ENCODE data around the gene CCDC107.

The CCDC107 gene

DNA sequence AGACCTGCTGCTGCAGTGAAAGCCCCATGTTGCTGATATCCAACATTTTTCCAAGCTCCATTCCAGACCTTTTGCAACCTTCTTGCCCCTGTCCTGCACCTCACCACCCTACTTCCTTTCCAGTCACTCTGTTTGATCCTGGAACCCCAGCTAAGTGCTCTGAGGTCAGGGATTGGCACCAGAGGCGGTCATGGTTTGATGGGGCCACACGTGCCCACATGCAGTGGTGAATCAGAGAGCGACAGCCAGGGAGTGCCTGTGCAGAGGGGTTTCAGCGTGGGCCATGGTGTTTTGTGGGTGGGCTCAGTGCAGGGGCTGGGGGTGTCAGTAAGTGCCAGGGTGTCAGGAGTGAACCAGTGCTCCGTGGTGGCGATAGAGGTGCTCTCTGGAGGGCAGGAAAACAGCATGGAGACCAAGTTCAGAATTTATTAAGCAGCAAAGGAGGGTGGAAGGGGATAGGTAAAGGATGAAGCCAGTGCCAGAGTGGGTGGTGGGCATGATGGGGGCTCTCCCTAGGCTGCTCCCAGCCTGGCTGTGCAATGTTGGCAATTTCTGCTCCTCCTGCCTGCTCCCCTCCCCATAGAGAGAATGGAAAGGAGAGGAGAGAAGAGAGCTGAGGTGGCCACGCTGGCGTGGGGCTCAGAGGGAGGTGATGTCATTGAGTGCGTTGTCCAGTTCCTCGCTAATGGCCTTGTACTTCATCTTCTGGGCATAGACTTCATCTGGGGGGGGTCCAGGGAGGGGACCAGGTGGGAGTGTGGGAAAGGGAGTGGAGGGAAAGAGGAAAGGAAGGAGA, 24.6 kb downstream of the CCDC107 start:
- H3K9ac ChIP-seq, result no peak overlapping the region
- no peaks in the 10 kb centered on the region for H3K9me3 ChIP-seq
- no peak for TF ChIP-seq Cebpa-rat (IDR thresholded peaks at IDR 0.05)
- H3K27me3 ChIP-seq, result no peaks in the 10 kb centered on the region
- peaks cover 43% of the 10 kb centered on the region for H3K36me3 ChIP-seq
- no peak overlapping the region for H3K4me3 ChIP-seq
- H3K4me1 ChIP-seq, result peaks cover 15% of the 10 kb centered on the region
- H4K20me1 ChIP-seq, result no peaks in the 10 kb centered on the region
- H3K4me2 ChIP-seq, result no peak overlapping the region
- H3K27ac ChIP-seq, result no peak overlapping the region

DNA sequence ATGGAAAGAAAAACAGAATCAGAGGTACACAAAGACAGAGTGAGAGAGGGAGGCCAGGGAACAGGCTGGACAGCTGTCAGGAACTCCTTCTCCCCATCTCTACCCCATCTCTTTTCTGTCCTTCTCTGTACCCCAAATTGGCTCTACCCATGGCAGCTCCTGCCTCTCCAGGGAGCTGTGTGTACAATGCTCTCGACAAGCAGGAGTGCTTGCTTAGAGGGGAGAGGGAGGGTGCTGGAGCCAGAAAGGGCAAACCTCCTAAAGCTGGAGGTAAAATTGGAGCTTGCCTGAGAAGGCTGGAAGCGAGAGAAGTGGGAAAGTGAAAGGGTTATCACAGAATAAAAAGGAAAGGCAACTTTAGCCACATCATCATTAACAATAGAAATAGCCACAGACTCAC, 25.2 kb downstream of the CCDC107 start:
- no peaks in the 10 kb centered on the region for H3K27me3 ChIP-seq
- H3K27ac ChIP-seq, result no peak overlapping the region
- no peak overlapping the region for H3K4me2 ChIP-seq
- no peak overlapping the region for H3K9ac ChIP-seq
- H4K20me1 ChIP-seq, result no peaks in the 10 kb centered on the region
- peaks cover 43% of the 10 kb centered on the region for H3K36me3 ChIP-seq
- no peak overlapping the region for H3K4me3 ChIP-seq
- peaks cover 21% of the 10 kb centered on the region for H3K4me1 ChIP-seq
- no peak for TF ChIP-seq Cebpa-rat (IDR thresholded peaks at IDR 0.05)
- H3K9me3 ChIP-seq, result no peaks in the 10 kb centered on the region

DNA sequence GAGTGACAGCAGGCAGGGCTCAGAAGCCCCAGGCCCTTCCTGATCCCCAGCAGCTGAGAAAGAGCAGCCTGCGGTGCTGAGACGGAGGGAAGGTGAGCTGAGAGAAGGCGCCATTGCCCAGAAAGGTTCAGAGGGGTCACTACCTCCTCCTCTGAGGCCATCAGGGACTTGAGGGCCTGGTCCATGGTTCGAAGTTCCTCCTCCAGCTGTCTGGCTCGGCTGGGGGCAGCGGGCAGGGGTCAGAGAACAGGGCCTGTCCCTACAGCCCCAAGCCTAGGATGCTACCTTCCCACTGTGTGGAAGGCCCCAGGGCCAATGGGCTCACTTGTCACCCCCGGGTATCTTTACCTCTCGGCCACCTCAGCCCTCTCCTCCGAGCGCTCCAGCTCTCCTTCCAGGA, 26.8 kb downstream of the CCDC107 start:
- Histone ChIP-seq H3K9ac (no peak overlapping the region), H3K4me3 (no peak overlapping the region), H3K9me3 (no peaks in the 10 kb centered on the region), H3K27ac (no peak overlapping the region), H3K36me3 (peaks cover 43% of the 10 kb centered on the region), H3K4me1 (peaks cover 37% of the 10 kb centered on the region), H4K20me1 (no peaks in the 10 kb centered on the region), H3K4me2 (no peak overlapping the region), H3K27me3 (no peaks in the 10 kb centered on the region)
- TF ChIP-seq Cebpa-rat (IDR thresholded peaks at IDR 0.05), result no peak

DNA sequence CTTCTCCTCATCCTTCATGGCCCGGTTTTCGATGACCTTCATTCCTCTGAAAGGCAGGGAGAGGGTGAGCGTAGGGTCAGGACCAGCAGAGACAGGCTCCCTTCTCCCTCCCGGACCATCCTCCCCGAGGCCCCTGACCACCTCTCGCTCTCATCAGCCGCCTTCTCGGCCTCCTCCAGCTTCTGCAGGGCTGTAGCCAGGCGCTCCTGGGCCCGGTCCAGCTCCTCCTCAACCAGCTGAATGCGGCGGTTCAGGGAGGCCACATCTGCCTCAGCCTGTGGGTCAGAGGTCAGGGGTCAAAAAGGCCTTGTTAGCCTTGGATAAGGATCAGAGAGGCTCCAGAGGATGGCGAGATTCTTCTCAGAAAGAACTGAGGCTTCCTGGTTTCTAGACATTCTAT, 27.4 kb downstream of the CCDC107 start:
- H3K36me3 ChIP-seq, result peaks cover 43% of the 10 kb centered on the region
- H3K4me1 ChIP-seq, result peaks cover 41% of the 10 kb centered on the region
- no peak overlapping the region for H3K9ac ChIP-seq
- no peak for TF ChIP-seq Cebpa-rat (IDR thresholded peaks at IDR 0.05)
- H3K9me3 ChIP-seq, result no peaks in the 10 kb centered on the region
- H3K4me2 ChIP-seq, result no peak overlapping the region
- no peak overlapping the region for H3K27ac ChIP-seq
- H3K27me3 ChIP-seq, result no peaks in the 10 kb centered on the region
- H3K4me3 ChIP-seq, result no peak overlapping the region
- H4K20me1 ChIP-seq, result no peaks in the 10 kb centered on the region

DNA sequence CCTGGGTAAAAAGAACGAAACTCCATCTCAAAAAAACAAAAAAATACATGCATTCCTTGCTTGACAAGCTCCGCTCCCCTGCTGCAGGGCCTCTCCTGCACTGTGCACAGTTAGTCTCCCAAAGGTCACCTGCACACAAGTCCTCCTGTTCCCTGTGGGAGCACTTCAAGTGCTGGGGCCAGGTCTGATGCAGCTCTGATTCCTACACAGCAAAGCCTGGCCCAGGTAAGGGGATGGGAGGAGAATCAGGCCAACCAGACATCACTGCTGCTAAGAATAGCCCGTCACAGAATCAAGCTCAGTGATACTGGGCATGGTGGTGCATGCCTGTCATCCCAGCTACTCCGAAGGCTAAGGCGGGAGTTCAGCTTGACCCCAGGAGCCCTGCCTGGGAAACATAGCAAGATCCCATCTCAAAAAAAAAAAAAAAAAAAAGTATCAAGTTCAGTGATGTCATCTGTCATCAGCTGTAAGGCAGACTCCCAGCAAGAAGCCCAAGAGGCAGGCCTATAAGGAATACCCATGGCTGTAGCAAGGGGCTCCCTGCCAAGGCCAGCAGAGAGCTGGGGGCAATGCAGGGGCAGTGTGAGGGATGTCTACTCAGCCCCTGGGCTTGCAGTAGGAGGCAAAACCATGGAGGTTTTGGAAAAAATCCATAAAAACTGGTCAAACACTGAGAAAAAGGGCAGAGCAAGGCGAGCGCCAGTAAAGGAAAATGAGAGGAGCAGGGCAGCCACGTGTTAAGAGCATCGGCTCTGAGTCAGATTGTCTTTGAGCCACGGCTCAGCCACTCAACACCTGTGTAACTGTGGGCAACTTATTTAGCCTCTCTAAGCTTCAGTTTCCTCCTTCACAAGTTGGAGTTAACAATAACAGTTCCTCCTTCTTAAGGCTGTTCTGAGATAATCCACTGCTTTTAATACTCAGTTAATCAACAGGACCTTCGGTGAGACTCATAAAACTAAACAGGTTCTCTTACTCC, 28.4 kb downstream of the CCDC107 start:
- Histone ChIP-seq H3K9me3 (no peaks in the 10 kb centered on the region), H3K27me3 (no peaks in the 10 kb centered on the region), H3K9ac (no peak overlapping the region), H3K27ac (no peak overlapping the region), H4K20me1 (no peaks in the 10 kb centered on the region), H3K36me3 (peaks cover 43% of the 10 kb centered on the region), H3K4me1 (peaks cover 47% of the 10 kb centered on the region), H3K4me3 (no peak overlapping the region), H3K4me2 (peak overlapping the region; percentile 93; the same call in 1 of the 2 replicates)
- TF ChIP-seq Cebpa-rat (IDR thresholded peaks at IDR 0.05), result no peak

DNA sequence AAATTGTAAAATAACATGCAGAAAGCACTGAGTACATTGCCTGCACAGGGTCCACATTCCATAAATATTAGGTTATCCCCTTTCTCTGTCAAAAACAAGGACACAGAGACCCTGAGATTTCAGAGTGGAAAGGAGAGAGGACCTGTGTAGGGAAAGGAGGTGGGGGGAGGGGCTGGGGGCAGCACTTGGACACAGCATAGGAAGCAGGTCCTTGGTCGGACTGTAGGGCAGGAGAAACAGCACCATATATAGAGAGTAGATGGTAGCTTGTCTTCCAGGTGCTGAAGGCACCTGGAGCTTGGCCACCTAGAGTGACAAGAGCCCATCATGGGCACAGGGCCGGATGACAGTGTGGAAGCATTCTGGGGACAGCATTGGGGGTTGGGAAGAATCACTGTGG, 29.2 kb downstream of the CCDC107 start:
- Histone ChIP-seq H3K4me2 (peak overlapping the region; percentile 93), H3K27ac (no peak overlapping the region), H3K9me3 (no peaks in the 10 kb centered on the region), H3K27me3 (no peaks in the 10 kb centered on the region), H3K9ac (no peak overlapping the region), H3K4me1 (peaks cover 48% of the 10 kb centered on the region), H3K36me3 (peaks cover 36% of the 10 kb centered on the region), H4K20me1 (no peaks in the 10 kb centered on the region), H3K4me3 (no peak overlapping the region)
- no peak for TF ChIP-seq Cebpa-rat (IDR thresholded peaks at IDR 0.05)

DNA sequence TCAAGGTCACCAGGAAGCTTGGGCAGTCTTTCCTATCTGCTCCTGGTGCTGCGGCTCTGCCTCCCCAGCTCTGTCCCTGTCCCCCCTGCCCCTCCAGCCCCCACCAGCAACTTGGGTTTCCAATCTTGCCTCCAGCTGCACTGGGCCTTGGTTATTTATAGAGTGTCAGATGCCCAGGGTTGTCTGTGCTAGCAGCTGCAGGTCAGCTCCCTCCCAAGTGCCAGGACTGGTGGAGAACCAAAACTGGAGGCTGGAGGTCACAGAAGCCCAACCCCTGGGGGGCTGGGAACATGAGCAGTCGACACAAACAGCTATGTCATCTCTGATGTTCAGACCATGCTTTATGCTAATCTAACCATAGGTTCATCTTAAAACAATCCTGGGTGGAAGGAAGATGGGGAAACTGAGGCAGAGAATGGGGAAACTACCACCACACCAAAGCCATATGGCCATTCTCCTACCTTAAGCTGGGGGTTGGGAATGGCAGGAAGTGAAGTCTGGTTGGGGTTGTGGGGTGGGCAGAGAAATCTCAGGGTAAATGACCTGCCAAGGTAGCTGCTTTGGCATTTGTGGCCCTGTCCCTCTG, 30.0 kb downstream of the CCDC107 start:
- peak overlapping the region; percentile 81; the same call in 1 of the 2 replicates for H3K27ac ChIP-seq
- no peaks in the 10 kb centered on the region for H3K27me3 ChIP-seq
- no peak for TF ChIP-seq Cebpa-rat (IDR thresholded peaks at IDR 0.05)
- no peaks in the 10 kb centered on the region for H4K20me1 ChIP-seq
- H3K4me1 ChIP-seq, result peaks cover 48% of the 10 kb centered on the region
- H3K4me2 ChIP-seq, result peak overlapping the region; percentile 93
- H3K36me3 ChIP-seq, result peaks cover 29% of the 10 kb centered on the region
- H3K9me3 ChIP-seq, result no peaks in the 10 kb centered on the region
- H3K4me3 ChIP-seq, result no peak overlapping the region
- H3K9ac ChIP-seq, result peak overlapping the region; percentile 79; the same call in 1 of the 2 replicates

DNA sequence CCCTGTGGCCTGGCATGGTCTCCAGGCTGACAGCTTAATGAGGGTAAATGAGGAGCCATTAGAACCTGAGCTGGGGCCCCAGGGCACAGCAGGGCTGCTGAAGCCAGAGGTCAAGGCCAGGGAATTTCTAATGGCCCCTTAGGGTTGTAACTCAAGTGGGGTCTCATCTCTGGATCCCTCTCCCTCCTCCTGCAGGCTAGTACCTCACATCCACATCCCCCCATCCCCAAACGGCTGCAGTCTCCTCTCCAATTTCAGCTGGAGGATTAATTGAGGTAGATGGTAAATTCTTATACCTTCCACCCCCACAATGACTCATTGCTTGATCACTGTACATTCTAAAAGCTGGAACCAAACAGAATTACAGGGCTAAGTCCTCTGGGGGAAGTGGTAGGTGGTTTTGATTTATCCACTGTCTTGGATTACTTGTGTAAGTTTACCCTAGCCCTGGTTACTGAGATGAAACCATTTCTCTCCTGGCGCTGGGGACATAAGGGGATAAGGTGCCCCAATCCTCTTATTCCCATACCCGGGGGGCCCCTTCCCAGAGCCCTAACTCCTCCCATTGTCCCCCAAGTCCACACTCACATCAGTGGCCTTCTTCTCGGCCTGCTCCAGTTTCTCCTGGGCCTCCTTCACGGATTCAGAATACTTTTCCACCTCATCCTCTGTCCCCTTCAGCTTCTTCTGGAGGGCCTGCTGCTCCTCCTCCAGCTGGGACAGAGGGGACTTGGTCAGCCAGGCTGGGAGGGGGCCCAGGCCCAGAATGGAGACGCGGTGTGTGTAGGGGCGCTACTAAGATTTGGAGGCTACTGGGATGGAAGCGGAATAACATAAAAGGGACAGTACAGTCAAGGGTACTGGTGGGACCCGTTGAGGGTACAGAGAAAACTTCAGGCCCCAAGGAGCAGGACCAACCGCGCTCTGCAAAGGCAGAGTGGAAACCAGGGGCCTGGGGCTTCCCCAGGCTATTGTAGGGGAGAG, 30.8 kb downstream of the CCDC107 start:
- H3K9ac ChIP-seq, result peak overlapping the region; percentile 79

More for the DNA sequence above, 30.8 kb downstream of the CCDC107 start:
- Histone ChIP-seq H3K4me3 (peak overlapping the region; percentile 73), H3K36me3 (peaks cover 21% of the 10 kb centered on the region), H3K27ac (peak overlapping the region; percentile 81), H3K27me3 (no peaks in the 10 kb centered on the region), H3K9me3 (no peaks in the 10 kb centered on the region), H3K4me2 (peak overlapping the region; percentile 93), H3K4me1 (peaks cover 48% of the 10 kb centered on the region), H4K20me1 (no peaks in the 10 kb centered on the region)
- no peak for TF ChIP-seq Cebpa-rat (IDR thresholded peaks at IDR 0.05)

Measured in BLaER1 (cell line).